CD4-positive, alpha-beta memory T cell (primary cell): ENCODE measurements around the gene GPR161. TPM values are rescaled to one million over a fixed set of nuclear protein-coding genes. Genes with fewer than 3 reads are reported as not detected.
"Not testable (repeated sequence)": the region's sequence is repeated elsewhere in the genome, so short reads cannot be mapped to it uniquely, and the experiment has no call there.

ENCODE experiments used
- CTCF ChIA-PET: fragments of 350-600 bp; sonication (Branson Sonifier 250); formaldehyde crosslinking; loops from one replicate; lab custom pipeline; 2021; ENCODE audit warnings: inconsistent platforms; ENCODE audit not compliant: partially characterized antibody; lab: Charles Lee
- POLR2A ChIA-PET: fragments of 350-600 bp; sonication (Branson Sonifier 250); formaldehyde crosslinking; loops from one replicate; lab custom pipeline; 2021; ENCODE audit not compliant: partially characterized antibody; lab: Charles Lee
- DNase-seq, 5 donors: peaks; one replicate each; pipeline versions ENCODE4 v3.0.0 to v3.0.0-alpha.2; 2020 to 2022; ENCODE audit warnings: mixed read lengths in 1 of 5
- H3K27ac ChIP-seq: one replicate; pipeline ENCODE4 v1.7.0; 2013; ENCODE audit warnings: low read depth, low read length
- H3K27me3 ChIP-seq: 2 replicates; pipeline ENCODE4 v1.7.0; 2013; ENCODE audit warnings: mild to moderate bottlenecking, low read length, moderate library complexity; ENCODE audit not compliant: insufficient read depth
- H3K36me3 ChIP-seq: 2 replicates; pipeline ENCODE4 v1.7.0; 2013; ENCODE audit warnings: mild to moderate bottlenecking, low read length, moderate library complexity; ENCODE audit not compliant: insufficient read depth
- H3K4me1 ChIP-seq: 2 replicates; pipeline ENCODE4 v1.7.0; 2013; ENCODE audit warnings: mild to moderate bottlenecking, low read length, moderate library complexity; ENCODE audit not compliant: insufficient read depth
- H3K4me3 ChIP-seq, 2 donors: one replicate each; pipeline ENCODE4 v1.7.0; 2013; ENCODE audit warnings: low read length in 2 of 2, mild to moderate bottlenecking in 1 of 2
- H3K9me3 ChIP-seq, 2 donors: one replicate each; pipeline ENCODE4 v1.7.0; 2013; ENCODE audit warnings: low read length in 2 of 2, control low read depth in 1 of 2; ENCODE audit not compliant: control insufficient read depth in 1 of 2
- H3K27ac Mint-ChIP-seq, 7 donors: one replicate each; pipeline ENCODE4 v1.8.0; 2020 to 2021; ENCODE audit warnings: mixed read lengths in 7 of 7, mild to moderate bottlenecking in 6 of 7, inconsistent platforms in 3 of 7, moderate library complexity in 3 of 7
- H3K27me3 Mint-ChIP-seq, 2 donors: one replicate each; pipeline ENCODE4 v1.8.0; 2020 to 2021; ENCODE audit warnings: mixed read lengths in 2 of 2
- H3K36me3 Mint-ChIP-seq, 2 donors: one replicate each; pipeline ENCODE4 v1.8.0; 2020 to 2021; ENCODE audit warnings: mixed read lengths in 2 of 2, inconsistent platforms in 1 of 2, mild to moderate bottlenecking in 1 of 2
- H3K4me1 Mint-ChIP-seq, 4 donors: one replicate each; pipeline ENCODE4 v1.8.0; 2020 to 2021; ENCODE audit warnings: mixed read lengths in 4 of 4, mild to moderate bottlenecking in 1 of 4
- H3K4me3 Mint-ChIP-seq, 8 donors: one replicate each; pipeline ENCODE4 v1.8.0; 2020 to 2021; ENCODE audit warnings: mixed read lengths in 8 of 8, mild to moderate bottlenecking in 7 of 8, moderate library complexity in 6 of 8, inconsistent platforms in 3 of 8
- H3K9me3 Mint-ChIP-seq, 8 donors: one replicate each; pipeline ENCODE4 v1.8.0; 2020 to 2021; ENCODE audit warnings: mixed read lengths in 8 of 8, mild to moderate bottlenecking in 5 of 8, inconsistent platforms in 3 of 8, moderate library complexity in 1 of 8
- intact Hi-C: fragments of 100-400 bp; cut with micrococcal nuclease; formaldehyde crosslinking; loops from one replicate; pipeline ENCODE4 v1.15.1; 2023
- polyA plus RNA-seq, 2 donors: library from polyadenylated mRNA; unstranded; fragments of 300-500 nt; fragmentation: Illumina TruSeq; gene quantifications; one replicate each; pipeline ENCODE4 v1.2.3, GENCODE V29; 2021
- total RNA-seq, 2 experiments: library from RNA; stranded (reverse); gene quantifications; one replicate each; pipeline ENCODE4 v1.2.3, GENCODE V29; 2021

Gene GPR161
- total and polyA plus RNA-seq, 4 experiments from 2014 or later: 0.09 to 0.12 (median 0.10) TPM; not detected in 1

- Mint-ChIP-seq H3K4me1 (no peaks in the 10 kb centered on the region), H3K4me3 (no peak overlapping the region), H3K9me3 (peaks cover 2 to 51% (median 41%) of the 10 kb centered on the region in 8 donors), H3K36me3 (peaks cover 15 to 28% of the 10 kb centered on the region in 2 donors), H3K27ac (no peak overlapping the region), H3K27me3 (peaks cover 29 to 34% of the 10 kb centered on the region in 2 donors)
- intact Hi-C loops: no loop called here
- no peak overlapping the region for H3K27ac ChIP-seq
- CTCF ChIA-PET: interaction anchor here (1.3 kb wide), 1 partner anchor 16 kb away, joined by 4 read pairs; no protein-coding TSS in a partner anchor
- H3K4me1 ChIP-seq: no peaks in the 10 kb centered on the region
- peaks cover 0 to 7% of the 10 kb centered on the region in 2 donors for H3K9me3 ChIP-seq
- POLR2A ChIA-PET: no interaction called here
- H3K27me3 ChIP-seq: no peaks in the 10 kb centered on the region
- H3K4me3 ChIP-seq: no peak overlapping the region
- DNase-seq: no peak
- no peaks in the 10 kb centered on the region for H3K36me3 ChIP-seq
Observed at GRCh38 chr1:168161459-168161858, 24.7 kb upstream of the GPR161 start.

DNA sequence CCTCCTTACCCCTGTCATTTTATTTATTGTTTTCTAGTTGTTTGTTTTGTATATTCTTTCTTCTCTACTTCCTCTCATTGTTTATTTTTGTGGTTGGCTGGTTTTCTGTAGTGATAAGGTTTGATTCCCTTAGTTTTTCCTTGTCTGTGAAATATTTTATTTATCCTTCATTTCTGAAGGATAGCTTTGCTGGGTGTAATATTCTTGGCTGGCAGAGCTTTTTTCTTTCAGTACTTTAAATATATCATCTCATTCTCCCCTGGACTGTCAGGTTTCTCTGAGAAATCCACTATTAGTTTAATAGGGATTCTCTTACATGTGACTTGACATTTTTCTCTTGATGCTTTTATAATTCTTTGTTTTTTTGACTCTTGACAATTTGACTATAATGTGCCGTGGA lies 23.2 kb upstream of the GPR161 start:
- no peak for DNase-seq
- Histone ChIP-seq H3K4me3 (no peak overlapping the region), H3K27me3 (no peaks in the 10 kb centered on the region), H3K4me1 (no peaks in the 10 kb centered on the region), H3K9me3 (peaks cover 0 to 7% of the 10 kb centered on the region in 2 donors), H3K27ac (no peak overlapping the region), H3K36me3 (no peaks in the 10 kb centered on the region)
- ChIA-PET CTCF (interaction anchor here (2.8 kb wide), 1 partner anchor 14 kb away, joined by 10 read pairs; no protein-coding TSS in a partner anchor), POLR2A (no interaction called here)
- Mint-ChIP-seq H3K27ac (no peak overlapping the region), H3K4me1 (no peaks in the 10 kb centered on the region), H3K27me3 (peaks cover 25 to 30% of the 10 kb centered on the region in 2 donors), H3K9me3 (peaks cover 2 to 51% (median 41%) of the 10 kb centered on the region in 8 donors), H3K4me3 (no peak overlapping the region), H3K36me3 (peaks cover 15 to 23% of the 10 kb centered on the region in 2 donors)
- intact Hi-C loops: no loop called here

DNA sequence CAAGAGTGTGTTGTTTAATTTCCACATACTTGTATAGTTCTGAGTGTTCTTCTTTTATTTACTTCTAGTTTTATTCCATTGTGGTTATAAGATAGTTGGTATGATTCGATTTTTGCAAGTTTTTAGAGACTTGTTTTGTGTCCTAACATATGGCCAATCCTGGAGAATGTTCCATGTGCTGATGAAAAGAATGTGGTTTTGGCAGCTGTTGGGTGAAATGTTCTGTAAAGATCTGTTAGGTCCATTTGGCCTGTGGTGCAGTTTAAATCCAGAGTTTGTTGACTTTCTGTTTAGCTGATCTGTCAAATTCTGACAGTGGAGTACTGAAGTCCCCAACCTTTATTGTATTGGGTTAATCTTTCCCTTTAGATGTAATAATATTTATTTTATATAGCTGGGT lies 22.5 kb upstream of the GPR161 start:
- Histone ChIP-seq H3K36me3 (no peaks in the 10 kb centered on the region), H3K4me1 (no peaks in the 10 kb centered on the region), H3K27ac (no peak overlapping the region), H3K27me3 (no peaks in the 10 kb centered on the region), H3K4me3 (no peak overlapping the region), H3K9me3 (peaks cover 0 to 7% of the 10 kb centered on the region in 2 donors)
- Mint-ChIP-seq H3K4me1 (no peaks in the 10 kb centered on the region), H3K27me3 (peaks cover 23 to 30% of the 10 kb centered on the region in 2 donors), H3K36me3 (peaks cover 15 to 23% of the 10 kb centered on the region in 2 donors), H3K27ac (no peak overlapping the region), H3K4me3 (no peak overlapping the region), H3K9me3 (peaks cover 2 to 51% (median 41%) of the 10 kb centered on the region in 8 donors)
- no peak for DNase-seq
- ChIA-PET CTCF (interaction anchor here (2.8 kb wide), 1 partner anchor 14 kb away, joined by 10 read pairs; no protein-coding TSS in a partner anchor), POLR2A (no interaction called here)
- intact Hi-C loops: no loop called here

- Histone ChIP-seq H3K4me3 (no peak overlapping the region), H3K27me3 (no peaks in the 10 kb centered on the region), H3K9me3 (peaks cover 0 to 7% of the 10 kb centered on the region in 2 donors), H3K27ac (no peak overlapping the region), H3K36me3 (no peaks in the 10 kb centered on the region), H3K4me1 (no peaks in the 10 kb centered on the region)
- no peak overlapping the region for H3K27ac Mint-ChIP-seq
- no peak overlapping the region for H3K4me3 Mint-ChIP-seq
- peaks cover 15 to 23% of the 10 kb centered on the region in 2 donors for H3K36me3 Mint-ChIP-seq
- ChIA-PET POLR2A (no interaction called here), CTCF (no interaction called here)
- no peak for DNase-seq
- peaks cover 18 to 22% of the 10 kb centered on the region in 2 donors for H3K27me3 Mint-ChIP-seq
- H3K4me1 Mint-ChIP-seq: no peaks in the 10 kb centered on the region
- intact Hi-C loops: no loop called here
- peaks cover 2 to 48% (median 40%) of the 10 kb centered on the region in 8 donors for H3K9me3 Mint-ChIP-seq
Observed at GRCh38 chr1:168157638-168158037, 20.9 kb upstream of the GPR161 start.

- Mint-ChIP-seq H3K9me3 (peaks cover 2 to 41% (median 34%) of the 10 kb centered on the region in 8 donors), H3K27me3 (peaks cover 15 to 17% of the 10 kb centered on the region in 2 donors), H3K4me3 (no peak overlapping the region), H3K36me3 (peaks cover 15 to 23% of the 10 kb centered on the region in 2 donors), H3K4me1 (no peaks in the 10 kb centered on the region), H3K27ac (no peak overlapping the region)
- Histone ChIP-seq H3K4me1 (no peaks in the 10 kb centered on the region), H3K9me3 (peaks cover 0 to 7% of the 10 kb centered on the region in 2 donors), H3K27ac (no peak overlapping the region), H3K4me3 (no peak overlapping the region), H3K27me3 (no peaks in the 10 kb centered on the region), H3K36me3 (no peaks in the 10 kb centered on the region)
- no peak for DNase-seq
- CTCF ChIA-PET: no interaction called here
- intact Hi-C loops: no loop called here
- POLR2A ChIA-PET: no interaction called here
Observed at GRCh38 chr1:168155910-168156309, 19.2 kb upstream of the GPR161 start.

- H3K27ac Mint-ChIP-seq, H3K36me3 ChIP-seq, H3K9me3 ChIP-seq, H3K4me3 ChIP-seq, H3K27ac ChIP-seq, H3K4me1 ChIP-seq, POLR2A ChIA-PET, DNase-seq, CTCF ChIA-PET, H3K4me1 Mint-ChIP-seq, intact Hi-C loops, H3K27me3 ChIP-seq: not testable (repeated sequence)
- Mint-ChIP-seq H3K4me3 (peak overlapping the region in 1 of 8 donors; percentile 36), H3K27me3 (peaks cover 10 to 12% of the 10 kb centered on the region in 2 donors), H3K36me3 (peaks cover 10 to 13% of the 10 kb centered on the region in 2 donors), H3K9me3 (peaks cover 0 to 29% (median 22%) of the 10 kb centered on the region in 8 donors)
Observed at GRCh38 chr1:168154707-168155106, 18.0 kb upstream of the GPR161 start.

DNA sequence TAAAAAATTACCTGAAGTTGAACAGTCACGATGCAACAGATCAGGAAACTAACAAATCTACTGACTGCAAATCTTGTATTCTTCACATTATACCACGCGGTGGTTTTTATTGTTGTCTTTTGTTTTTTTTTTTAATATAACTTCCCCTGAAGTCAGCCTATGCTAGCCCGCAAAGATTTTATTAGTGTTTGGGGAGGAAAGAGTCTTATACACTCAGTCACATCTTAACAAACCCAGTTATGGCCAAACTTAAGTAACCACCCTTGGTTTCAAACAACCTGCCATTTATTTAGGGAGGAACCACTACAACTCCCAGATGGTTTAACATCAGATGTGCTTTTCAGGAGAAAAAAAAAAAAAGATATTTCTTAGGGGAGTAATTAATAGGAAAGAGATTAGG lies 15.2 kb upstream of the GPR161 start:
- CTCF ChIA-PET: no interaction called here

More for the DNA sequence above, 15.2 kb upstream of the GPR161 start:
- intact Hi-C loops: no loop called here
- no peak overlapping the region for H3K4me3 ChIP-seq
- H3K36me3 ChIP-seq: no peaks in the 10 kb centered on the region
- no peaks in the 10 kb centered on the region for H3K36me3 Mint-ChIP-seq
- H3K9me3 ChIP-seq: no peaks in the 10 kb centered on the region
- H3K9me3 Mint-ChIP-seq: peaks cover 0 to 5% (median 0%) of the 10 kb centered on the region in 8 donors
- no peak overlapping the region for H3K4me3 Mint-ChIP-seq
- H3K4me1 ChIP-seq: no peaks in the 10 kb centered on the region
- DNase-seq: no peak
- no peak overlapping the region for H3K27ac ChIP-seq
- peaks cover 0 to 4% (median under 1%) of the 10 kb centered on the region in 4 donors for H3K4me1 Mint-ChIP-seq
- peaks cover 1 to 7% of the 10 kb centered on the region in 2 donors for H3K27me3 Mint-ChIP-seq
- POLR2A ChIA-PET: no interaction called here
- no peaks in the 10 kb centered on the region for H3K27me3 ChIP-seq
- no peak overlapping the region for H3K27ac Mint-ChIP-seq
